ENCODE measurements around the gene MRPL42. TPM values are rescaled to one million over a fixed set of nuclear protein-coding genes. Genes with fewer than 3 reads are reported as not detected.
A peak's percentile ranks its signal among the peaks of the same experiment; 100 is the strongest.
"Not testable (repeated sequence)": the region's sequence is repeated elsewhere in the genome, so short reads cannot be mapped to it uniquely, and the experiment has no call there.

Gene MRPL42
- total and polyA plus RNA-seq, 2 experiments from 2014 or later: 41.5 to 92.5 TPM

DNA sequence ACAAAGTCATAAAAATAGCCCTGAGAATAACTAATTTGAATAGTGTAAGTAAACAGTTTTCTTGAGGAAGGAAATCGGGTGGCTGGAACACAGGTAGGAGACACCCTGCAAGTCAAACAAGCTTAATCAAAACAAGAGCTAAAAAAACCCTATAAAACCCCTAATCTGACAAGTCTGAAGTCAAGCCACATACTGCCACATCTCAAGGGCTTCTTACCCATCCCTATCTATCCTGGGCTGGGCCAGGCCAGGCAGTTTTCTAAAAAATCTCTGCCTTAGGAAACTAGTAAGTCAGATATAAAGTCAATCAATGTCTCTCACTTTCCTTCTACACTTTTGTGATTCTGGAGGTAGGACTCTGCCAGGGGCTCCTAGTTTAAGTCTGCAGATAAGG is 40.9 kb upstream of the MRPL42 start:
- no peak for DNase-seq (ENCODE audit: low read depth in 1 of 2, low spot score in 1 of 2)
- H3K27ac ChIP-seq: peak overlapping the region; percentile 76

DNA sequence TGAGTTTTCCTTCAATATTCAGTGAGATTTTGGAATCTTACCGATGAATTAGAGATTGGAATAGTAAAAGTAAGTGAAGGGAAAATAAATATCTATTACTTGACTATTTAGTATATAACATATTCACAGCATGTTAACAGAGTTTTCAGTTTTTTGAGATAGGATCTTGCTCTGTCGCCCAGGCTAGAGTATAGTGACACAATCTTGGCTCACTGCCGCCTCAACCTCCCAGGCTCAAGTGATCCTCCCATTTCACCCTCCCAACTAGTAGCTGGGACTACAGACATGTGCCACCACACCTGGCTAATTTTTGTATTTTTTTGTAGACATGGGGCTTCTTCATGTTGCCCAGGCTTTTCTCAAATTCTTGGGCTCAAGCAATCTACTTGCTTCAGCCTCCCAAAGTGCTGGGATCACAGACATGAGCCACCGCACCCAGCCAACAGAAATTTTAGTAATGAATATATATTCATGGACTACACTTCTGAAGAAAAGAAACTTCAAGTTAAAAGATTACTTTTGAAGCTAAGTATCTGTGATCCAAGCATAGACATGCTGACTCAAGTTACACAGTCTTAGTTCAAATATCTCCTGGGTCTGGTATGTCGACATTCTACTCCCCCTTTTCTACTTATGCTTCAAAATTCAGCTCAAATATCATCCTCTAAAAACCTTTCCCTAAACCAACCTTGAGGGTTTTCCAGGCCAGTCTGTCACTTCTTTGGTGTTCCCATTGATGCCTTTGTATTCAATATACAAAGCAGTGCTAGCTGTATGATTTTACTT is 39.3 kb upstream of the MRPL42 start:
- Histone ChIP-seq H3K9me3 (ENCODE audit: low read depth) (no peaks in the 10 kb centered on the region), H3K4me3 (no peak overlapping the region), H3K4me1 (ENCODE audit: low read depth) (peaks cover 41% of the 10 kb centered on the region), H3K36me3 (no peaks in the 10 kb centered on the region), H3K27me3 (no peaks in the 10 kb centered on the region), H3K27ac (peak overlapping the region; percentile 33)
- TF ChIP-seq, protein P1, sequence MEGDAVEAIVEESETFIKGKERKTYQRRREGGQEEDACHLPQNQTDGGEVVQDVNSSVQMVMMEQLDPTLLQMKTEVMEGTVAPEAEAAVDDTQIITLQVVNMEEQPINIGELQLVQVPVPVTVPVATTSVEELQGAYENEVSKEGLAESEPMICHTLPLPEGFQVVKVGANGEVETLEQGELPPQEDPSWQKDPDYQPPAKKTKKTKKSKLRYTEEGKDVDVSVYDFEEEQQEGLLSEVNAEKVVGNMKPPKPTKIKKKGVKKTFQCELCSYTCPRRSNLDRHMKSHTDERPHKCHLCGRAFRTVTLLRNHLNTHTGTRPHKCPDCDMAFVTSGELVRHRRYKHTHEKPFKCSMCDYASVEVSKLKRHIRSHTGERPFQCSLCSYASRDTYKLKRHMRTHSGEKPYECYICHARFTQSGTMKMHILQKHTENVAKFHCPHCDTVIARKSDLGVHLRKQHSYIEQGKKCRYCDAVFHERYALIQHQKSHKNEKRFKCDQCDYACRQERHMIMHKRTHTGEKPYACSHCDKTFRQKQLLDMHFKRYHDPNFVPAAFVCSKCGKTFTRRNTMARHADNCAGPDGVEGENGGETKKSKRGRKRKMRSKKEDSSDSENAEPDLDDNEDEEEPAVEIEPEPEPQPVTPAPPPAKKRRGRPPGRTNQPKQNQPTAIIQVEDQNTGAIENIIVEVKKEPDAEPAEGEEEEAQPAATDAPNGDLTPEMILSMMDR (IDR thresholded peaks at IDR 0.05; ENCODE audit: low read depth, low read length): no peak
- peak in 1 of 2 donors; percentile 57 for DNase-seq (ENCODE audit: low read depth in 1 of 2, low spot score in 1 of 2)

More for the DNA sequence above, 40.9 kb upstream of the MRPL42 start:
- H3K4me1 ChIP-seq (ENCODE audit: low read depth): peaks cover 52% of the 10 kb centered on the region
- TF ChIP-seq, protein P1 (IDR thresholded peaks at IDR 0.05; ENCODE audit: low read depth, low read length): no peak
- H3K4me3 ChIP-seq: no peak overlapping the region
- H3K36me3 ChIP-seq: no peaks in the 10 kb centered on the region
- H3K9me3 ChIP-seq (ENCODE audit: low read depth): no peaks in the 10 kb centered on the region
- H3K27me3 ChIP-seq: no peaks in the 10 kb centered on the region

DNA sequence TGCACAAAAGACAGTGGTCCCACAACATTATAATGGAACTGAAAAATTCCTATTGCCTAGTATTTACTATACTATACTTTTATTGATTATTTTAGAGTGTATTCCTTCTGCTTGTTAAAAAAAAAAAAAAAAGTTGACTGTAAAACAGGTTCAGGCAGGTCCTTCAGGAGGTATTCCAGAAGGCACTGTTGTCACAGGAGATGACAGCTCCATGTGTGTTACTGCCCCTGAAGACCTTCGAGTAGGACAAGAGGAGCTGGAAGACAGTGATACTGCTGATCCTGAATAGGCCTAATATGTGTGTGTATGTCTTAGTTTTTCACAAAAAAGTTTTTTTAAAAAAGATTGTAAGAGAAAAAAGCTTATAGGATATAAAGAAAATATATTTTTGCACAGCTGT is 37.9 kb upstream of the MRPL42 start:
- Histone ChIP-seq H3K4me1 (ENCODE audit: low read depth) (peaks cover 29% of the 10 kb centered on the region), H3K27me3 (no peaks in the 10 kb centered on the region), H3K27ac (no peak overlapping the region), H3K4me3 (no peak overlapping the region), H3K9me3 (ENCODE audit: low read depth) (no peaks in the 10 kb centered on the region), H3K36me3 (no peaks in the 10 kb centered on the region)
- DNase-seq (ENCODE audit: low read depth in 1 of 2, low spot score in 1 of 2): no peak
- TF ChIP-seq, protein P1 (IDR thresholded peaks at IDR 0.05; ENCODE audit: low read depth, low read length): no peak

DNA sequence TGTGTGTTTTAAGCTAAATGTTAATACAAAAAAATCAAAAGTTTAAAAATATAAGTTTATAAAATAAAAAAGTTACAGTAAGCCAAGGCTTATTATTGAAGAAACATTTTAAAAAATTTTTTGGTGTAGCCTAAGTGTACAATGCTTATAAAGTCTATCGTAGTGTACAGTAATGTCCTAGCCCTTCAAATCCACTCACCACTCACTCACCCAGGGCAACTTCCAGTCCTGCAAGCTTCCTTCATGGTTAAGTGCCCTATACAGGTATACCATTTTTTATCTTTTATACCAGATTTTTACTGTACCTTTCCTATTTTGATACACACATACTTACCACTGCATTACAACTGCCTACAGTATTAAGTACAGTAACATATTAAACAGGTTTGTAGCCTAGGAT is 37.5 kb upstream of the MRPL42 start:
- no peaks in the 10 kb centered on the region for H3K9me3 ChIP-seq (ENCODE audit: low read depth)
- H3K27ac ChIP-seq: peak overlapping the region; percentile 58
- no peaks in the 10 kb centered on the region for H3K27me3 ChIP-seq
- no peak overlapping the region for H3K4me3 ChIP-seq
- TF ChIP-seq, protein P1 (IDR thresholded peaks at IDR 0.05; ENCODE audit: low read depth, low read length): no peak
- no peaks in the 10 kb centered on the region for H3K36me3 ChIP-seq
- DNase-seq (ENCODE audit: low read depth in 1 of 2, low spot score in 1 of 2): no peak
- peaks cover 32% of the 10 kb centered on the region for H3K4me1 ChIP-seq (ENCODE audit: low read depth)

DNA sequence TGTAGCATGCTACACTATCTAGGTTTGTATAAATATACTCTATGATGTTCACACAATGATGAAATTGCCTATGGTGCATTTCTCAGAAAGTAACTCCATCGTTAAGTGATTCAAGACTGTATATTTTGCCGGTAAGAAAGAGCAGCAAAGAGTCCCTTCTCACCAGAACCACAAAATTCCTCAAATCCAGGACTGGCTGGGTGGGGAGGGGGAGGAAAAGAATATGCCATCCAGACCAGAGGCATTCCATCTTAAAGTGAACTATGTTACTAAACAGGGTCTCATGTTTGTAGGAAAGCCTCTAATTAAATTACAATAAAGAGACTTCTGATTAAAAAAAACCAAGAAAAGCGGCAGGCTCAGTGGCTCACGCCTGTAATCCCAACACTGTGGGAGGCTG is 37.0 kb upstream of the MRPL42 start:
- peaks cover 29% of the 10 kb centered on the region for H3K4me1 ChIP-seq (ENCODE audit: low read depth)
- no peak overlapping the region for H3K4me3 ChIP-seq
- no peaks in the 10 kb centered on the region for H3K27me3 ChIP-seq
- peak overlapping the region; percentile 58 for H3K27ac ChIP-seq
- no peaks in the 10 kb centered on the region for H3K9me3 ChIP-seq (ENCODE audit: low read depth)
- DNase-seq (ENCODE audit: low read depth in 1 of 2, low spot score in 1 of 2): no peak
- TF ChIP-seq, protein P1 (IDR thresholded peaks at IDR 0.05; ENCODE audit: low read depth, low read length): no peak
- H3K36me3 ChIP-seq: no peaks in the 10 kb centered on the region

DNA sequence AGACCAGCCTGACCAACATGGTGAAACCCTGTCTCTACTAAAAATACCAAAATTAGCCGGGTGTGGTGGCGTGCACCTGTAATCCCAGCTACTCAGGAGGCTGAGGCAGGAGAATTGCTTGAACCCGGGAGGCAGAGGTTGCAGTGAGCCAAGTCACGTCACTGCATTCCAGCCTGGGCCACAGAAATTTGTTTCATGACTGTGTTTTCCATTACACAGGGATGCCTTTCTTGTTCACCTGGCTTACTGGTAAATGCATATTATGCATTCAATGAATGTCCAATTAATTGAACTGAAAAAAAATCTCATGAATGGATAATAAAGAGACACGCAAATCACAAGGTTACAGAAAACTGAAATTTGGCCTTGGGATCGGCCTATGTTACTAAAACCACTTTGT is 35.3 kb upstream of the MRPL42 start:
- not testable (repeated sequence) for H3K27me3 ChIP-seq, H3K4me3 ChIP-seq

More for the DNA sequence above, 35.3 kb upstream of the MRPL42 start:
- not testable (repeated sequence) for H3K36me3 ChIP-seq; H3K9me3 ChIP-seq (ENCODE audit: low read depth); DNase-seq (ENCODE audit: low read depth in 1 of 2, low spot score in 1 of 2); H3K27ac ChIP-seq
- peaks cover 18% of the 10 kb centered on the region for H3K4me1 ChIP-seq (ENCODE audit: low read depth)
